Ishikawa (cell line): ENCODE data around the gene SS18L1.

ENCODE experiments used
- FOXM1 ChIP-seq: IDR thresholded peaks from 2 replicates; pipeline ENCODE4 v1.6.1; 2012; ENCODE audit warnings: low read depth, borderline replicate concordance
- TF ChIP-seq, protein P1 (sequence below): IDR thresholded peaks from 2 replicates; pipeline ENCODE4 v1.6.1; 2012

DNA sequence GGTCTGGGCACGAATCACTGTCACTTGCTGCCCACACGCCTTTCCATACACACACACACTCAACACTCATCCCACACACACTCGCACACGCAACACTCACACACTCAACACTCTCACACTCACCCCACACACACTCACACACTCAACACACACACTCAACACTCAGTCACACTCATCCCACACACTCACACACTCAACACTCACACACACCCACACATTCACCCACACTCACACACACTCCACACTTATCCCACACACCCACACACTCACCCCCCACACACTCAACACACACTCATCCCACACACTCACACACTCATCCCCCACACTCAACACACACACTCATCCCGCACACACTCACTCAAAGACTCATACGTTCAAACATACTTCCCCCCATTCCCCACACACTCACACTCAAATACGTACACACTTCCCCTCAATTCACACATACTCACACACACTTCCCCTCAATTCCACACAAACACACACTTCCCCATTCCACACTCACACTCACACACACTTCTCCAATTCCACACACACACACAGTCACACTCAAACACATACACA lies 85.5 kb downstream of the SS18L1 start:
- no peak for TF ChIP-seq FOXM1
- TF ChIP-seq, protein P1, sequence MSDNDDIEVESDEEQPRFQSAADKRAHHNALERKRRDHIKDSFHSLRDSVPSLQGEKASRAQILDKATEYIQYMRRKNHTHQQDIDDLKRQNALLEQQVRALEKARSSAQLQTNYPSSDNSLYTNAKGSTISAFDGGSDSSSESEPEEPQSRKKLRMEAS = no peak
